HepG2 (cell line): ENCODE data around the gene CD4. TPM values are rescaled to one million over a fixed set of nuclear protein-coding genes. Genes with fewer than 3 reads are reported as not detected.

Experiments used
- ATAC-seq: fragments of 200-7000 bp; cut with Tn5 transposase; 3 replicates; pipeline ENCODE4 v1.9.1; 2020; ENCODE audit warnings: mild to moderate bottlenecking, moderate library complexity
- BruUV-seq: library from RNA; stranded (reverse); fragments of 400-500 nt; replicated peaks from 2 replicates; lab custom pipeline; 2021; lab: Mats Ljungman, UMichigan
- CTCF ChIA-PET: fragments of 300-600 bp; formaldehyde crosslinking; extraction: SDS; loops from one replicate; lab custom pipeline; 2021; ENCODE audit warnings: low total read pairs, inconsistent platforms, low intra/inter-chr PET ratio; lab: Yijun Ruan, JAX
- POLR2A ChIA-PET: fragments of 350-600 bp; sonication (Branson Sonifier 250); formaldehyde crosslinking; loops from one replicate; lab custom pipeline; 2020; ENCODE audit warnings: antibody characterized with exemption, inconsistent platforms; lab: Yijun Ruan, JAX
- DNase-seq: peaks from one replicate; pipeline ENCODE4 v3.0.0-alpha.2; 2015; ENCODE audit warnings: low spot score
- FAIRE-seq: peaks from 3 replicates; lab custom pipeline; 2011; peaks lifted over from hg19 to GRCh38; lab: Jason Lieb, UNC
- H2AFZ ChIP-seq: one replicate; pipeline ENCODE4 v1.6.1; 2011; ENCODE audit warnings: low read length, inconsistent platforms
- H3K27ac ChIP-seq: fragments of 300-600 bp; 3 replicates; pipeline ENCODE4 v1.8.0; 2011; ENCODE audit warnings: mixed run types, mild to moderate bottlenecking, mixed read lengths, low read length, inconsistent platforms; ENCODE audit not compliant: insufficient read depth; ENCODE audit errors: extremely low read length
- H3K27me3 ChIP-seq, 2 experiments: fragments of 200-600 bp in 1 of 2; 2 replicates in 1 of 2; 3 replicates in 1 of 2; pipeline versions ENCODE4 v1.6.0 to v1.8.0; 2011; ENCODE audit warnings: low read length in 2 of 2, mild to moderate bottlenecking in 2 of 2, moderate library complexity in 2 of 2, inconsistent platforms in 1 of 2; ENCODE audit not compliant: insufficient read depth in 2 of 2, control insufficient read depth in 1 of 2
- H3K36me3 ChIP-seq, 2 experiments: fragments of 200-600 bp in 1 of 2; replicated peaks in 1 of 2; 2 replicates in 1 of 2; 3 replicates in 1 of 2; pipeline versions ENCODE4 v1.5.1 to v1.8.0; 2011; ENCODE audit warnings: low read length in 2 of 2, inconsistent platforms in 1 of 2; ENCODE audit not compliant: insufficient read depth in 2 of 2, control insufficient read depth in 1 of 2
- H3K4me1 ChIP-seq: 2 replicates; pipeline ENCODE4 v1.5.1; 2012; ENCODE audit warnings: low read length, inconsistent platforms; ENCODE audit not compliant: insufficient read depth
- H3K4me2 ChIP-seq: 2 replicates; pipeline ENCODE4 v1.6.0; 2011; ENCODE audit warnings: low read depth, low read length, inconsistent platforms
- H3K4me3 ChIP-seq, 3 experiments: fragments of 200-600 bp in 1 of 3; sonication (generic), shearing (Covaris generic) in 1 of 3; replicated peaks in 1 of 3; 2 replicates each; pipeline ENCODE4 v1.5.1; 2011 to 2016; ENCODE audit warnings: low read length in 3 of 3, inconsistent platforms in 2 of 3, low read depth in 2 of 3, mild to moderate bottlenecking in 2 of 3, control low read depth in 1 of 3, mixed read lengths in 1 of 3; ENCODE audit not compliant: insufficient read depth in 1 of 3
- H3K79me2 ChIP-seq: one replicate; pipeline ENCODE4 v1.6.1; 2011; ENCODE audit warnings: low read length, inconsistent platforms; ENCODE audit not compliant: insufficient read depth
- H3K9ac ChIP-seq: 2 replicates; pipeline ENCODE4 v1.6.0; 2011; ENCODE audit warnings: mild to moderate bottlenecking, low read depth, low read length, inconsistent platforms; ENCODE audit not compliant: insufficient read depth
- H3K9me3 ChIP-seq: 2 replicates; pipeline ENCODE4 v1.5.1; 2012; ENCODE audit warnings: mild to moderate bottlenecking, low read length
- H4K20me1 ChIP-seq: 2 replicates; pipeline ENCODE4 v1.6.0; 2011; ENCODE audit warnings: inconsistent platforms, mild to moderate bottlenecking, low read length, moderate library complexity; ENCODE audit not compliant: insufficient read depth
- ARNT2 ChIP-seq: sonication (generic); formaldehyde crosslinking; IDR thresholded peaks from 2 replicates; pipeline ENCODE4 v1.8.0; 2022; ENCODE audit warnings: mild to moderate bottlenecking, low read depth, missing genetic modification reagents, moderate library complexity
- KAT7 ChIP-seq: IDR thresholded peaks from 2 replicates; pipeline ENCODE4 v1.6.1; 2018; ENCODE audit warnings: borderline replicate concordance, missing compliant biosample characterization
- MED8 ChIP-seq: sonication (generic); formaldehyde crosslinking; IDR thresholded peaks from 2 replicates; pipeline ENCODE4 v1.8.1; 2023; ENCODE audit warnings: mild to moderate bottlenecking, missing genetic modification reagents; ENCODE audit not compliant: insufficient replicate concordance
- MLX ChIP-seq: IDR thresholded peaks from 2 replicates; pipeline ENCODE4 v1.6.1; 2016
- SNAPC4 ChIP-seq: sonication (generic); formaldehyde crosslinking; IDR thresholded peaks from 2 replicates; pipeline ENCODE4 v1.4.0; 2020; ENCODE audit warnings: mild to moderate bottlenecking, missing genetic modification reagents
- STAT5B ChIP-seq: sonication (generic); formaldehyde crosslinking; IDR thresholded peaks from 2 replicates; pipeline ENCODE4 v1.4.0; 2020; ENCODE audit warnings: missing genetic modification reagents
- ZNF225 ChIP-seq: sonication (generic); formaldehyde crosslinking; IDR thresholded peaks from 2 replicates; pipeline ENCODE4 v1.4.0; 2020; ENCODE audit warnings: mild to moderate bottlenecking, missing genetic modification reagents
- ZNF570 ChIP-seq: sonication (generic); formaldehyde crosslinking; IDR thresholded peaks from 2 replicates; pipeline ENCODE4 v1.4.0; 2020; ENCODE audit warnings: mild to moderate bottlenecking, missing genetic modification reagents, borderline replicate concordance
- WGBS: methylation state at CpG from one replicate; pipeline ENCODE4 v1.1.6; 2017; ENCODE audit warnings: low lambda C conversion rate; 5-methylcytosine and 5-hydroxymethylcytosine counted together
- in situ Hi-C: cut with HindIII; loops from 2 replicates; pipeline ENCODE4 v1.10.0; 2017; ENCODE audit warnings: low pct_unique_long_range_greater_than_20kb; ENCODE audit not compliant: extremely low pct_ligation_motif_present
- intact Hi-C: fragments of 100-400 bp; cut with micrococcal nuclease; formaldehyde crosslinking; loops from one replicate; pipeline ENCODE4 v1.10.0; 2022; ENCODE audit not compliant: unreplicated experiment
- polyA plus RNA-seq, 8 experiments: library from polyadenylated mRNA; depleted of rRNA in 3 of 8; stranded (reverse) in 7 of 8; unstranded in 1 of 8; fragments of >200 nt; fragmentation: Illumina TruSeq in 4 of 8; extraction: Trizol in 4 of 8; gene quantifications; 2 replicates each; pipeline versions ENCODE4 v1.2.1 to v1.2.3, GENCODE V29; 2011 to 2016; ENCODE audit warnings: low read depth in 4 of 8, missing spikeins in 1 of 8, mixed read lengths in 1 of 8; ENCODE audit not compliant: insufficient read depth in 1 of 8
- total RNA-seq, 5 experiments: library from RNA; depleted of rRNA; stranded (reverse); fragments of >200 nt; fragmentation: Illumina TruSeq; extraction: Trizol; gene quantifications; 2 replicates each; pipeline ENCODE4 v1.2.3, GENCODE V29; 2016; ENCODE audit warnings: low read depth in 1 of 5

CD4 gene
- total and polyA plus RNA-seq, 2 of the 13 experiments (the other 11 are each of a cell fraction or from before 2014, with no cell fraction given): 0.07 to 0.95 TPM

- no peak for DNase-seq
- POLR2A ChIA-PET: no interaction called here
- intact Hi-C loops (no loop called here), in situ Hi-C loops (no loop called here)
- ATAC-seq: no peak
- FAIRE-seq: no peak
- BruUV-seq: no TSS peak
- H4K20me1 ChIP-seq: peaks cover 2% of the 10 kb centered on the region
- no peak for TF ChIP-seq STAT5B
- no peak for TF ChIP-seq ARNT2 (CRISPR knock-in tag)
- no peak for TF ChIP-seq MED8
- TF ChIP-seq MLX (CRISPR knock-in tag): no peak
- no peak for TF ChIP-seq ZNF570 (CRISPR knock-in tag)
- TF ChIP-seq ZNF225 (CRISPR knock-in tag): no peak
- TF ChIP-seq KAT7: no peak
- peaks cover 9% of the 10 kb centered on the region for H3K4me1 ChIP-seq
- H3K9me3 ChIP-seq: no peaks in the 10 kb centered on the region
- 96% methylated on average over 7 of the region's 11 CpGs for WGBS
- H3K79me2 ChIP-seq: peaks cover 7% of the 10 kb centered on the region
- H3K9ac ChIP-seq: no peak overlapping the region
- CTCF ChIA-PET: no interaction called here
- peaks cover 34 to 65% of the 10 kb centered on the region in 2 experiments for H3K36me3 ChIP-seq
- no peaks in the 10 kb centered on the region; a peak in 1 of 5 replicates for H3K27me3 ChIP-seq
- H3K4me3 ChIP-seq: no peak overlapping the region
- H2AFZ ChIP-seq: no peak overlapping the region
- H3K27ac ChIP-seq: no peak overlapping the region
- no peak overlapping the region for H3K4me2 ChIP-seq
These were observed 73.7 kb downstream of the CD4 start for GRCh38 chr12:6863033-6863432.

- CTCF ChIA-PET: no interaction called here
- POLR2A ChIA-PET: interaction anchor here (6.0 kb wide), 1 partner anchor 10 kb away, joined by 132 read pairs; the partner anchor contains the start of genes CDCA3 and USP5
- peaks cover 11% of the 10 kb centered on the region for H3K4me1 ChIP-seq
- ATAC-seq (no peak), FAIRE-seq (no peak), DNase-seq (no peak)
- 99% methylated on average over 9 of the region's 16 CpGs for WGBS
- H2AFZ ChIP-seq: no peak overlapping the region
- no peaks in the 10 kb centered on the region; a peak in 1 of 5 replicates for H3K27me3 ChIP-seq
- no peak overlapping the region for H3K4me3 ChIP-seq
- no peak for TF ChIP-seq SNAPC4 (CRISPR knock-in tag)
- BruUV-seq: no TSS peak
- H3K9me3 ChIP-seq: no peaks in the 10 kb centered on the region
- H3K79me2 ChIP-seq: peaks cover 14% of the 10 kb centered on the region
- peaks cover 9% of the 10 kb centered on the region for H4K20me1 ChIP-seq
- no peak overlapping the region for H3K4me2 ChIP-seq
- no peak overlapping the region for H3K27ac ChIP-seq
- H3K36me3 ChIP-seq: peaks cover 29 to 57% of the 10 kb centered on the region in 2 experiments
- intact Hi-C loops (no loop called here), in situ Hi-C loops (no loop called here)
- H3K9ac ChIP-seq: no peak overlapping the region
These were observed 74.4 kb downstream of the CD4 start for GRCh38 chr12:6863586-6864321.
